CD4-positive, alpha-beta T cell treated with Interleukin-4 for 4 hours (primary cell): ENCODE data around the gene DSCAML1.

Experiments used
- DNase-seq: peaks from one replicate; pipeline ENCODE4 v3.0.0-alpha.2; 2020

The DSCAML1 gene

DNA sequence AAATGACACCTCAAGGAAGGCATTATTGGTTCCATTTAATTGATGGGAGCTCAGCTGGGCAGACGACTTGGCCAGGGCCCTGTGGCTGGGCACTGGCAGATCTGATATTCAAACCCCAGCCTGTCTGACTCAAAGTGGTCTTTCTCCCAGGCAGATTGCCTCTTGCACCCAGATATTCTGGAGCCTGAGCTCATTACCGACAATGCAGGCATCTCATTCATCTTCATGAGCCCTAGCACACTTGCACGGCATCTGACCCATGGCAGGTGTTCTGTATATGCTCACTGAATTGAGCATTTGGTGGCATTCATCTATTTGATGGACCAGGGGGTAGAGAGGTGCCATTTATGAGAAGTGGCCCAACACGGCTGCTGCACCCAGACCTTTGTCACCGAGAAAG lies 193.1 kb downstream of the DSCAML1 start:
- no peak for DNase-seq

DNA sequence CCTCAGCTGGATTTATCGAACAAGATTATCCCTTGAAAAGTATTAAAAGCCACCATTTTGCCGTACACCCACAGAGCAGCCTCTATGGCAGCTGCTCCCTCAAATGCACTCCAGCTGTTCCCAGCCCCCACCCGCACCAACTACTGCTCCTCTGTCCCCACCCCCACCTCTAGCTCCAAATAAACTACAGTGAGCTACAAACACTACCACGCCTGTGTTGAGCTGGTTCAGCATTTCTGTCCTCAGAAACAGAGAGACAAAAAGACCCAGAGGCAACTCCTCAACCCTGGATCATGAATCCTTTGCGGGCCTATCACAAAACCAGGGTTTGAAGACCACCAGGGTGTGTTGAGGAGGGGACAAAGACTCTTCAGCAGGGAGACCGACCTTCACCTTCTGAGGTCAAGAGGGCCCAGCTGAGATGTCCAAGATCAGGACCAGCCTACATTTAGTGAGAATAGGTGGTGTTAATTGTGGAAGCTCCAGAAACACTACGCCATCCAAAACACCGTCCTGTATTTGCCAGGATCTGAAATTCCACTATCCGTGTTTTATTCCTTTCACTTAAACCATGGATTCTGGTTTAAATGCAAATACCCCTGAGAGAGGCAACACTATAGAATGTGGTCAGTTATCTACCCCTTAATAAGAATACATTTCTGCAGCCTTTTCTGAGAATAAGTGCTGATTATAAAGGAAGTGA lies 195.9 kb downstream of the DSCAML1 start:
- DNase-seq = no peak

DNA sequence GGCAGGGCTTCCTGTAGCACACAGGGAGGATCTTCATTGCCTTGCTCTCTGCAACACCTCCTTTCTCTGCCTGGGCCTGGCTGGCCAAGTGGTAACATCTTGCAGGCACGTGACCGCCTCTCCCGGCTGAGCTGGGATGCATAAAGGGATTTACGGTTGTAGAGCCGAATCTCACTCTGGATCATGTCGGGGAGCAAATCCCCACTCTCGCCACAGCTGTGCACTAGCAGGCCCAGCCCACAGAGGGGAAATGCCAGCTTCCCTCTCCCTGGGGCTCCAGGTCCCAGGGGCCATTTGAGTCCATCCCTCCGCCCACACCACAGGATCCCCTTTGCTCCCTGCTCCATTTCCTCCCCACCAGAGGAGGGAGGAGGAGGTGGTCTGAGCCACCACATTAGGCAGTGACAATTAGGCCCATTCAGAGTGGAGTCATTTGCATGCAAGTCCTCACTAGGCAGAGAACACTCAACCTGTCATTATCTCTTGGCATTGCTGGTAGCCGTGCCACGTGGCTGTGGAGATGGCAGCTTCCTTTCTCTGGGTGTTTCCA lies 196.7 kb downstream of the DSCAML1 start:
- DNase-seq = no peak

- no peak for DNase-seq
Observed at GRCh38 chr11:117597071-117597470, 199.9 kb downstream of the DSCAML1 start.

- no peak for DNase-seq
Observed at GRCh38 chr11:117595440-117595839, 201.6 kb downstream of the DSCAML1 start.

DNA sequence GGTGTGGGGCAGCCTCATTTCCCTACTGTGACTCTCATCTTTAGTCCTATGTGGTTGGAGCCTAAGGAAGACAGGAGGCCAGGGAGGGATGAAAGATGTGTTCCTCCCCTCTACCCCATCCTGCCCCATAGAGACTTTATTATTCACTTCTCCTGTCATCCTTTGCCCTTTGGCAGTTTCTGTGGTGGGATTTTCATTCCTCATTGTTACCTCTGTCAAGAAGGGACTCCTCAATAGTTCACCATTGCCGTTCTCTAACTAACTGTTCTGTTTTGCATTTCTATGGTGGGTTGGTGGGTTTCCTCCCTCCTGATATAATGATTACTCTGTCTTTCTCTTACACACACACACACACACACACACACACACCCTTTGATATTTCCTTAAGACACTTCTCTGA lies 202.3 kb downstream of the DSCAML1 start:
- DNase-seq = no peak

GRCh38 chr11:117593065-117593464 lies 204.0 kb downstream of the DSCAML1 start:
- DNase-seq = no peak

DNA sequence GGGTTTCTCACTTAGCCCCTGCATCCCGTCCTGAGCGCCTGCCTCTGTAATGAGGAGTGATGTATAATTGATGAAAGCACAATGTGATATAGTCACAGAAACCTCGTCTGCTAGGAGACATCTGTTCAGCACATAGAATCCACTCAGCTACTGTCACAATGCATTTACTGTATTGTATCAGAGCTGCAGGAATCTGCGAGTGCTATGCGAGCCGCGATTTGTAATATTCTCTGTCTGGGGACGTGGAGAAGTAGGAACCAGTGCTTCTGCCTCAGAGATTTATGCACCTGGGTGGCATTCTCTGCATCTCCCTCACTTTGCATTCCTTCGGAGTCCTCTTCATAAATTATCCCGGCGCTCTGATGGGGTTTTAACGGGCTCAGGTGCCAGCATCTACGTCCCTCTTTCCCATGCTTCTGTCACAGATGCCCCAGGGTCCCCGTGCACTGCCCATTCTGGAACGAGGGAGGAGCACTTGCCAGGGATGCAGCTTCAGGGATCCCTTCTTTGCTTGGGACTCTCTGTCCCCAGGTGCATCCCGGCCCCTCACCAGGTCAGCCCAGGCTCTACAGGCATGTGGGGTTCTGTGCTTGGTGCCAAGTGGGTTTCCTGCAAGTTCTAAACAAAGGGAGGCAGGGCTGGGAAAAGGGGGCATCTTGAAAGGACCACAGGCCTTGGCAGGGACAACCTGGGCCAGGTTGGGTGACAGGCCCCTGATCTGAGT lies 205.5 kb downstream of the DSCAML1 start:
- DNase-seq = no peak

DNA sequence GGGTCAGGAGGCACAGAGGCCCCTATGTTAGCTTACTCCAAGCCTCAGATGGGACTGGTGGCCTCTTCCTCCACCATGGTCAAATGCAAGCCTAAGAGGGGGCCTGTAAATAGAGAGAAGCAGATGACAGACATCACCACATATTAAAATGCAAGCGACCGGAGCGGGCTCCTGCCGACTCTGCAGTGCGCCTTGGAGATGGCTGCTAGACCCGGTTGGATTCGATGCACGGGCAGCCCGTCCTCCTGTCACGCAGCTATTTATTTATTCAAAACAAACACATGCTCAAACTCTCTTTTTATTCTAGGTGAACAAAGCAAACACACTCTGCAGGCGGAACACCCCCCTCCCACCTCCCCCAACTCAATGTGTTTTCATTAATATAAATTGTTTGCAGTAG lies 208.0 kb downstream of the DSCAML1 start:
- no peak for DNase-seq

GRCh38 chr11:117588166-117588810 lies 208.7 kb downstream of the DSCAML1 start:
- DNase-seq = no peak

DNA sequence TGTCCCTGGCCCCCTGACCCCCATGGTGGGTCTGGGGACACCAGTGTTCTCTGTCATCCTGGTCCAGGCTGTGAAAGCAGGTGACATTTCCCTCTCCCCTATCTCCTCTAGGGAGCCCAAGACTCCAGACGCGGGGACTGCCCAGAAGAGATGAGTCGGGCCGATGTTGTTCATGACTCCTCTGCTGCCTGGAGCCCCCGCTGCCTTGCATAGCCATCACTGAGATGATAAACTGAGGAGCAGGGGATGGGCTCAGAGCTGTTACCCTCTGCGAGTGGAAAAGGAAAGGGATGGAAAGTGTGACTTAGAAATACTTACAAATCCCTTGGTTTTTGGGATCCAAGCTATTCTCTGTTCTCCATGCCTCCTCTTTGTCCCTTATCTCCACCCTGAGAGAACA lies 209.6 kb downstream of the DSCAML1 start:
- DNase-seq = no peak

DNA sequence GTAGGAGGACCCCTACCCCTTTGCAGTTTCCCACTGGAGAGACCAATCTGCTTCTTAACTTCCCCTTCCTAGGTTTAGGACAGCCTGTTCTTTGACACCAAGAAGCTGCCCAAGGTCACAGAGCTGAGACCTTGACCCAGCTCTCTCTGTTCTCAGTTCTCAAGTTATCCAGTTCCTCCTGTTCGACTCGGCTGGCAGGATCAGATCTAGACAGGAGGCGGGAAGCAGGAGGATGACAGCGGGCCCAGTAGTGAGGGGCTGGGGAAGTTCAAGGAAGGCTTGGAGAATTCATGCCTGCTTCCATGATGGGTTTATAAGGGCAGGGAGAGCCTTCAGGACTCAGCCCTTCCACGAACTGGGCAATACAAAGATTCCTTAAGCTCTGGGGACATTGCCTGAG lies 210.6 kb downstream of the DSCAML1 start:
- DNase-seq = no peak

DNA sequence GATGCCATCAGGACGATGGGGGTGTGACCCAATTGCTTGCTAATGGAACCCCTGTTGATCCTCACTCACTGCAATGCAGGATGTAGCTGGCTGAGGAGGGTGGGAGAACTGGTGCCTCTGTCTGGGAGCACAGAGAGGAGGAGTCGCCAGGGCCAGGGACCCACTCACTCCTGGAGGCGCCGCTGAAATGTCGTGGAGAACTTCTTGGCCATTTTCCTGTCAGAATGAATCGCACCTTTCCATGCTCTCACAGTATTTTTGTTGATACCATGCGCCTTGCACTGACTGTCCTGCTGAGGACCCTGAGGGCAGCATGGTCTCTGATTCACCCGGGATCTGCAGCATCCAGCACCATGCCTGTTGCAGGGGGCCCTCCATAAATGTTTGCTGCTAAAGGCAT lies 211.4 kb downstream of the DSCAML1 start:
- no peak for DNase-seq

DNA sequence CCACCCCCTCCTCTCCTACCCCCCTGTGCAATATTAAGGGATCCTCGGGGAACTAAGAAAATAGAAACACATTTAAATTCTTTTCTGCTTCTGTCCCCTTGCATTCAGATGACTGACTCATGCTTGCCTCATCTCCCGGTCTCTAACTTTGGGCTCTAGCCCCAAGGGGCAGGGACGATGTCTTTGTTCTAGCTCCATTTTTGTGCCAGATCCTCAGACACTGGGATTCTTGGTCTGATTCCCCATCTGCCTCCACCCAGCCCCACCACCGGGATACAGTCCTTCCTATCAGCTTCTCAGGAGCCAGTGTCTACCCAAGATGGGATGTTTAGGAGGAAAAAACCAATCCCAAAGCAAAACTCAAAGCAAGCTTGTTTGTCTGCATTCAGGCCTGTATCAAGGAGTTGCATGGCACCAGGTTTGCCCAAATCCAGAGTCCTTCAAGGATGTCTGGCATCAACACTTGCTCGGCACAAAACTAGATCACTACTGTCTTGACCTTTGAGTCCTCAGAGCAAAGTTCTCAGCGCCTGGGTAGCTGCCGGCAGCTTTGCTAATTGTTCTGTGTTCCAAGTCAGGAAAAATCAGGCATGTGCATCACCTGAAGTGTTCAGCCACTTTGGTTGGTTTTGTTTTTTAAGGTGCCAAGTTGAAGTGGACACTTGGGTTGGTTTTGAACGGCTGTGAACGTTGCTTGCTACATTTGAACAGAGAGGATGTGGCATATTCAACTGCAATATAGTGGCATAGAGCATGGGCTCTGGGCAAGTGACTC lies 212.8 kb downstream of the DSCAML1 start:
- DNase-seq = no peak

- DNase-seq = no peak
Observed at GRCh38 chr11:117583063-117583801, 213.8 kb downstream of the DSCAML1 start.

- DNase-seq = no peak
Observed at GRCh38 chr11:117582433-117582832, 214.6 kb downstream of the DSCAML1 start.

DNA sequence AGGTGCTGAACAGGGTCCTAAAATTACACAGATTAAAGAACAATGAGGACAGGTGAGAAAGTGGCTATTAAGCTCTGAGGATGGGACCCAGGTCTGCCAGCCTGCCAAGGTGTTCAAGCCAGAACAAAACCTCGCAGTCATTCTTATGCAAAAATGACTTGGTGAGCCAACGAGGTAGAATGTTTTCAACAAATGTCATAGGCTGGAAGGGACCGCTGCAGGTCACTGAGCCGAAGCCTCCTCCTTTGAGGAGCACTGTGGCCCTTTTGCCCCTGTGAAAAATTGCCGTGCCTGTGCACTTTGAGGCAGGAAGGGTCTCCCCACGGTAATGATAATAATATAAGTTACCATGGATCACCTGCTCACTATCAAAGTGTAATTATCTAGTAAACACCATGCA lies 216.2 kb downstream of the DSCAML1 start:
- DNase-seq = no peak

GRCh38 chr11:117579161-117579560 lies 217.9 kb downstream of the DSCAML1 start:
- DNase-seq = no peak

DNA sequence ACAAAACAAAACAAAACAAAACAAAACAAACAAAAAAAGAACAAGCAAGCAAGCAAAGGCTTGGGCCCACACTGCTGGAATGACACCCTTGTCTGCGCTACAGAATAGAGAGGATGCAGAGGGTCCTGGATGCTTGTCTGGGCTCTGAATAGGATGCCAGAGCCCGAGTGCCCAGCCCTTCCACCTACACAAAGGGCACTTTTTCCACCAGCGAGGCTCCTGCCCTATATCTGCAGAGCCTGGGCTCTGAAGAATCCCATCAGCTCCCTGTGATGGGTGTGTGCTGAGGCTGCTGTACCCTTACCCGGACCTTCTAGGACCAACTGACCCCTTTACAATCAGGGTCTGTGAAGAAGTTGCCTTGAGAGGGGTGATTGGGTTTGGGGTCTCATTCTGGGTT lies 221.2 kb downstream of the DSCAML1 start:
- no peak for DNase-seq

DNA sequence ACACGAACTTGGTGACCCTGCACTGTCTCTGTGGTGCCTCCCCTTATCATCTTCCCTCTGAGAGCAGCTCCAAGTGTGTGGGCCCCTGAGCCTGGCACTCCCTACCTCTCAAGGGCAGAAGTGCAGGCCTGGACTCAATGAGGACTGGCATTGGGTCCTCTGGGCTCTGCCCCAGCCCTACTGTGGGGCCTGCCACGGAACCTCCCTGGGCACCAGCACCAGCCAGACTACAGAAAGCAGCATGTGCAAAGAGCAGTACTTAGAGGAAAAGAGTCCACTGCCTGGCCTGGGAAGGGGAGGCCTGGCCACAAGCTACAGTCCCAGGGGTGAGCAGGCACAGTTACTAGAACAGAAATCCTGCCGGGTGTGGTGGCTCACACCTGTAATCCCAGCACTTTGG lies 222.5 kb downstream of the DSCAML1 start:
- DNase-seq = no peak

DNA sequence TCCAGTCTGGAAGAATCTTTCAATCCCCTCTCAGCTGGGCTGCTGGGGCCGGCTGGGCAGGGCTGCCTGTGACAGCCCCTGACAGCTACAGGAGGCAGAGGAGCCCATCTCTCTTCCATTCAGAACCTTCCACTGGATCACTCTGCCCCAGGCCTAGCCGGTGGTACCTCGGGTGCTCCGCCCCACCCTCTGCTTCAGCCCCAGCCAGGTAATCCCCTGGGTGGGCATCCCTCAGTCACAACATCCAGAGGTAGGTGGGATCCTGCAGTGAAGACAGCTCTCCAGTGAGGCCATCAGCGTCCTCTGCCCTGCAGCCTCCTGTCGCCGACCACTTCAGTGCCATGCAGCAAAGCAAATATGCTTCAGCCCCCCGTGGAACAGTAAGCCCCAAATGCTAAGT lies 223.7 kb downstream of the DSCAML1 start:
- no peak for DNase-seq

GRCh38 chr11:117572671-117573070 lies 224.3 kb downstream of the DSCAML1 start:
- no peak for DNase-seq
